Activated CD4-positive, alpha-beta T cell treated with anti-CD3 and anti-CD28 coated beads, Interleukin-10, Interleukin-2, amounts not matched to agents 100 ng/mL and 50 ng/mL, durations not matched to agents 16 hours and 8 hours (primary cell): ENCODE results near the gene NOX3.
"Not testable (repeated sequence)": the region's sequence is repeated elsewhere in the genome, so short reads cannot be mapped to it uniquely, and the experiment has no call there.

Source experiments
- DNase-seq: peaks from one replicate; pipeline ENCODE4 v3.0.0-alpha.2; 2020

Gene NOX3

DNA sequence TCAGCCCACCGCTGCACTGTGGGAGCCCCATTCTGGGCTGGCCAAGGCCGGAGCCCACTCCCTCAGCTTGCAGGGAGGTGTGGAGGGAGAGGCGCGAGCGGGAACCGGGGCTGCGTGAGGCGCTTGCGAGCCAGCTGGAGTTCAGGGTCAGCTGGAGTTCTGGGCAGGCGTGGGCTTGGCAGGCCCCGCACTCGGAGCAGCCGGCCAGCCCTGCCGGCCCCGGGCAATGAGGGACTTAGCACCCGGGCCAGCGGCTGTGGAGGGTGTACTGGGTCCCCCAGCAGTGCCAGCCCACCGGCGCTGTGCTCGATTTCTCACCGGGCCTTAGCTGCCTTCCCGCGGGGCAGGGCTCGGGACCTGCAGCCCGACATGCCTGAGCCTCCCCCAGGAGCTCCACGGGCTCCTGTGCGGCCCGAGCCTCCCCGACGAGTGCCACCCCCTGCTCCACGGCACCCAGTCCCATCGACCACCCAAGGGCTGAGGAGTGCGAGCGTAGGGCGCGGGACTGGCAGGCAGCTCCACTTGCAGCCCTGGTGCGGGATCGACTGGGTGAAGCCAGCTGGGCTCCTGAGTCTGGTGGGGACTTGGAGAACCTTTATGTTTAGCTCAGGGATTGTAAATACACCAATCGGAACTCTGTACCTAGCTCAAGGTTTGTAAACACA, 92.5 kb downstream of the NOX3 start:
- not testable (repeated sequence) for DNase-seq

DNA sequence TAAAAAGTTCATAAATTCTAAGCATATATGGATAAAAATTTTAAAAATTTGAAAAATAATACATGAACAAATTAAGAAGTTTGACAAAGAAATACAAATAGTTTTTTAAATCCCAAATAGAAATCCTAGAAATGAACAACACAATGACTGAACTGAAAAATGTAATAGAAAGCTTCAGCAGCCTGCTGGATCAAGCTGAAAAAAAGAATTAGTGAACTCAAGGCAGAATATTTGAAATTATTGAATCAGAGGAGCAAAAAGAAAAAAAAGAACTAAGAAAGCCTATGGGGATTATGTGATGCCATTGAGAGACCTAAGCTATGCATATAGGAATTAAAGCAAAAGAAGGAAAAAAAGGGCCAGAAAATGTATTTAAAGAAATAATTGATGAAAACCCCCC, 101.5 kb downstream of the NOX3 start:
- DNase-seq: no peak

DNA sequence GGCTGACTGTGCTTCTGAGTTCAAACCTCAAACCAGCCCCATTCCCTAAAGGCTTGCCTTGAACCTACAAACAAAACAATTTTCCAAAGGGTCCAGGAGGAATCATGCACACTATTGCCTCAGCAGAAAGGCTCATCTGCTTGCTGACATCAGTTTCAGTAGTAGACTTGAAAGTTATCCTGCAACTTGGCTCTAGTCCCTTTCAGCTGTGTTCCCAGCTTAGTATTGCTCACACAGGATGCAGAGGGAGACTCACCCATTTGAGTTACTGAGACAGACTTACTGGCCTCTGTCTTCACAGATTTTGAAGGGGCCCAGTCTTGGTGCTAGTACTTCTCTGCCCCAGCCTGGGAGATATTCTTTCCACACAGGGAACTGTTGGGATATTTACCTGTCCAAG, 102.8 kb downstream of the NOX3 start:
- DNase-seq: no peak

DNA sequence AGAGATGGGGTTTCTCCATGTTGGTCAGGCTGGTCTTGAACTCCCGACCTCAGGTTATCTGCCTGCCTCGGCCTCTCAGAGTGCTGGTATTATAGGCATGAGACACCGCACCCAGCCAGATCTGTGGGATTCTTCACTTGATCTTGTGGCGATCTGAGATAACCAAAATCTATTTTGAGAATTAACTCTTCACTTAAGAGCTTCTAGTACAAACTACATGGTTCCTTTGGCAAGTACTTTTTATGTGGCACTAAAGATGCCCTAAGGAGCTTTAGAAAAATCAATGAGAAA, 103.6 kb downstream of the NOX3 start:
- no peak for DNase-seq

DNA sequence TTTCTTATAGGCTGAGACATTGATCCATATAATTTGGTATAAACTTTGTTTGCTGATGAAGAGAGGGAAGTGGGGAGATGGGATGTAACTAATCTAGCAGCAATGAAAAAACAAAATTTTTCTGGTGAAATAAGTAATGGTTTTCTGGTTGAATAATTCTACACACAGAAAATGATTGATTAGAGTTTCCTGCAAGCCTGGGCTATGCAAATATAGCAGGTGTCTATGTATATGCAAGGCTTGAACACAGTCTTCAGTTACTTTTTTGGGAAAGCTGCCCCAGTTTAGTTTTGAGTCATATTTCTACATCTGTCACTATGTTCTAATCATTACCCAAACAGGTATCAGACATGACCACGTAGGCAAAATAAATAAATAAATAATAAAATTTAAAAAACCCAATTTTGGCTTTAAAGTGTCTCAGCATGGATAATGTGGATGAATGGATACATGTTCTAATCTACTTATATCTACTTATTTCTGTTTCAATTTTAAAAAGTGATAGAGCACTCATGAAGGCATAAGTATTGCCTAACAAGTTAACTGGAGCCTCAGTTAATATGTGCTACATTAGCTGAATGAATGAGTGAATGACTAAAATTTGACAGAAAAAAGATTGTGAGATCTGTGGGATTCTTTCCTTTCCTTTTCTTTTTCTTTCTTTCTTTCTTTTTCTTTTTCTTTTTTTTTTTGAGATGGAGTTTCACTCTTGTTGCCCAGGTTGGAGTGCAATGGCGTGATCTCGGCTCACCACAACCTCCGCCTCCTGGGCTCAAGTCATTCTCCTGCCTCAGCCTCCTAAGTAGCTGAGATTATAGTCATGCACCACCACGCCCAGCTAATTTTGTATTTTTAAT, 104.1 kb downstream of the NOX3 start:
- DNase-seq: no peak

DNA sequence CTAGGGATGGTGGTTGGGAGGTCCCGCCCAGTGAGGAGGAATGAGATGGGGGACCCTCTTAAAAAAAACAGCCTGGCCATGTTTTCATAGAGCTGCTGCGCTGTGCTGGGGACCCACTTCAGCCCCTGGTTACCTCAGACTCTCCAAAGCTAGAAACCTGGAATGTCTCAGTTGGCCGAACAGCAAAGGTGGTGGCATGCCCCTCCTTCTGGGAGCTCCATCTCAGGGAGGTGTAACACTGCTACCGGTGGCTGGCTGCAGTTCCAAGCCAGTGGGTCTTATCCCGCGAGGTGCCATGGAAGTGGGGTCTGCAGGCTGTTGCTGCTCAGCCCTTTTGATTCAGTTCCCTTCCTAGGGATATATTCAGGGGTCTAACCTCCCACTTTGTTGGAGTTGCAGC, 105.7 kb downstream of the NOX3 start:
- DNase-seq: no peak

DNA sequence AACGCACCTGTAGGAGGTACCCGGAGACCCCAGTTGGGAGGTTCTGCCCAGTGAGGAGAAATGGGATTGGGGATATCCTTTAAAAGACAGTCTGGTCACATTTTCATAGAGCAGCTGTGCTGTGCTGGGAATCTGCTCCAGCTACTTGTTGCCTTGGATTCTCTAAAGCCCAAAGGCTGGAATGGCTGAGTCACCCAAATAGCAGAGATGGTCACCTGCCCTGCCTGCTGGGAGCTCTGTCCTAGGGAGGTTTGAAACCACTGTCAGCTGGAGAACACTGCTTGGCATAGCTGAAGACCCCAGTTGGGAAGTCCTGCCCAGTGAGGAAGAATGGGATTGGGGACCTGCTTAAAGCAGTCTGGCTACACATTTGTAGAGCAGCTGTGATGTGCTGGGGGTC, 106.5 kb downstream of the NOX3 start:
- DNase-seq: no peak

DNA sequence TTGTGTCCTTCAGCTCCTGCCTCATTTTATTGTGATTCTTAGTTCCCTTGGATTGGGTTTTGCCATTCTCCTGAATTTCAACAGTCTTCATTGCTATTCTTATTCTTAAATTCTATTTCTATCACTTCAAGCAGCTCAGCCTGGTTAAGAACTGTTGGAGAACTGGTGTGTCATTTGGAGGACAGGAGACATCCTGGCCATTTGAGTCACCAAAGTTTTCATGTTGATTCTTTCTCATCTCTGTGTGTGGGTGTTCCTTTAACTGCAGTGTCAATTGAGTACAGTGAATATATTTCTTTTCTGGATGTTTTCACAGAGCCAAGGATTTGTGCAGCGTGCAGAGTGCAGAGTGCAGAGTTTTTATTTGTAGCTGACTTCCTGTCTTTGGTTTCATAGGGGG, 107.8 kb downstream of the NOX3 start:
- DNase-seq: no peak

DNA sequence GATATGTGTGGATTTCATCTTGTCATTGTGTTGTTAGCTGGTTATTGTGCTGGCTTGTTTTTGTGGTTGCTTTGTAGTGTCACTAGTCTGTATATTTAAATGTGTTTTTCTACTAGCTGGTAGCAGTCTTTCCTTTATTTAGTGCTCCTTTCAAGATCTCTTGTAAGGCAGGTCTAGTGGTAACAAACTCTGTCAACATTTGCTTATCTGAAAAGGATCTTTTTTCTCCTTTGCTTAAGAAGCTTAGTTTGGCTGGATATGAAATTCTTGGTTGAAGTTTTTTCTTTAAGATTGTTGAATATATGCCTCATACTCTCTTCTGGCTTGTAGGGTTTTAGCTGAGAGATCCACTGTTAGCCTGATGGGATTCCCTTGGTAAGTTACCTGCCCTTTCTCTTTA, 108.7 kb downstream of the NOX3 start:
- no peak for DNase-seq
